Esophagus muscularis mucosa (tissue), 4 donors: ENCODE results near the gene HLCS. TPM values are rescaled to one million over a fixed set of nuclear protein-coding genes. Genes with fewer than 3 reads are reported as not detected.

ENCODE experiments used
- DNase-seq: peaks from one replicate; pipeline ENCODE4 v3.0.0-alpha.2; 2017; ENCODE audit errors: extremely low spot score
- H3K27ac ChIP-seq, 4 donors: fragments of 200-600 bp; sonication (generic); replicated peaks in 1 of 4; 1 replicate in 3 of 4; 2 replicates in 1 of 4; pipeline ENCODE4 v1.5.1; 2016 to 2019; ENCODE audit warnings: mild to moderate bottlenecking in 1 of 4
- H3K27me3 ChIP-seq, 4 donors: fragments of 200-600 bp; sonication (generic); one replicate each; pipeline versions ENCODE4 v1.5.1 to v1.6.0; 2016 to 2019
- H3K36me3 ChIP-seq, 4 donors: fragments of 200-600 bp; sonication (generic); one replicate each; pipeline ENCODE4 v1.5.1; 2016 to 2019
- H3K4me1 ChIP-seq, 4 donors: fragments of 200-600 bp; sonication (generic); one replicate each; pipeline ENCODE4 v1.5.1; 2016 to 2019
- H3K4me3 ChIP-seq, 4 donors: fragments of 200-600 bp; sonication (generic); 1 replicate in 2 of 4; 2 replicates in 2 of 4; pipeline ENCODE4 v1.5.1; 2016 to 2019; ENCODE audit warnings: mild to moderate bottlenecking in 4 of 4, moderate library complexity in 1 of 4
- H3K9me3 ChIP-seq, 4 donors: fragments of 200-600 bp; sonication (generic); 1 replicate in 3 of 4; 2 replicates in 1 of 4; pipeline ENCODE4 v1.5.1; 2016 to 2019
- CTCF ChIP-seq, 3 experiments: fragments of 200-600 bp in 2 of 3; fragments of 450-650 bp in 1 of 3; sonication (generic) in 2 of 3; IDR thresholded peaks; one replicate each; pipeline ENCODE4 v1.5.1; 2017 to 2019; ENCODE audit warnings: antibody characterized with exemption in 3 of 3, mild to moderate bottlenecking in 2 of 3, moderate library complexity in 1 of 3
- EP300 ChIP-seq: sonication (generic); formaldehyde crosslinking; IDR thresholded peaks from one replicate; pipeline ENCODE4 v1.6.1; 2017; ENCODE audit warnings: antibody characterized with exemption
- POLR2A ChIP-seq: fragments of 450-650 bp; IDR thresholded peaks from one replicate; pipeline ENCODE4 v1.6.1; 2017; ENCODE audit warnings: antibody characterized with exemption, moderate library complexity, mild to moderate bottlenecking, low read depth
- POLR2AphosphoS5 ChIP-seq, 2 donors: sonication (generic); formaldehyde crosslinking; IDR thresholded peaks; one replicate each; pipeline ENCODE4 v1.6.1; 2017; ENCODE audit warnings: antibody characterized with exemption in 2 of 2
- WGBS: methylation state at CpG from one replicate; pipeline ENCODE4 v1.1.5; 2018; 5-methylcytosine and 5-hydroxymethylcytosine counted together
- intact Hi-C: fragments of 100-400 bp; cut with DNase I; formaldehyde crosslinking; loops from one replicate; pipeline ENCODE4 v1.15.1; 2023
- total RNA-seq, 4 donors: library from RNA; depleted of rRNA; stranded (reverse); fragments of >200 nt; gene quantifications; one replicate each; pipeline versions ENCODE4 v1.1.0 to v1.2.1, GENCODE V29; 2016

HLCS gene
- total RNA-seq, 4 donors from 2014 or later, result 15.9 to 25.3 (median 22.0) TPM

- TF ChIP-seq EP300, result no peak
- peak; percentile 23 to 43 for TF ChIP-seq POLR2AphosphoS5 (IDR thresholded peaks at IDR 0.05)
- TF ChIP-seq CTCF (IDR thresholded peaks at IDR 0.05), result no peak
- TF ChIP-seq POLR2A, result no peak
- WGBS, result 63% methylated on average over 14 of the region's 14 CpGs
- peaks cover 3 to 30% (median 19%) of the 10 kb centered on the region in 4 donors for H3K4me1 ChIP-seq
- peaks cover 0 to 19% (median 3%) of the 10 kb centered on the region in 4 donors for H3K36me3 ChIP-seq
- no peak for DNase-seq
- intact Hi-C loops, result loop anchor here (5.0 kb wide), 1 partner anchor 177 kb away; no protein-coding TSS in a partner anchor
- no peaks in the 10 kb centered on the region for H3K9me3 ChIP-seq
- peak overlapping the region in 3 of 4 donors; percentile 31 to 37 (median 34) for H3K27ac ChIP-seq
- H3K4me3 ChIP-seq, result no peak overlapping the region
- H3K27me3 ChIP-seq, result peaks cover 0 to 29% (median 4%) of the 10 kb centered on the region in 4 donors
Measured at GRCh38 chr21:36749935-36750575, 216.4 kb downstream of the HLCS start.

- Histone ChIP-seq H3K36me3 (peaks cover 0 to 3% (median 0%) of the 10 kb centered on the region in 4 donors), H3K4me3 (peak overlapping the region; percentile 50 to 63 (median 54)), H3K27ac (no peak overlapping the region), H3K9me3 (no peaks in the 10 kb centered on the region), H3K27me3 (peaks cover 0 to 47% (median 4%) of the 10 kb centered on the region in 4 donors), H3K4me1 (peaks cover 9 to 39% (median 27%) of the 10 kb centered on the region in 4 donors)
- no peak for TF ChIP-seq EP300
- TF ChIP-seq POLR2AphosphoS5 (IDR thresholded peaks at IDR 0.05), result no peak
- peak in 2 of 3 experiments; percentile 23 to 26 for TF ChIP-seq CTCF (IDR thresholded peaks at IDR 0.05)
- TF ChIP-seq POLR2A, result no peak
- intact Hi-C loops, result loop anchor here (5.0 kb wide), 1 partner anchor 179 kb away; no protein-coding TSS in a partner anchor
- no peak for DNase-seq
- WGBS, result 13% methylated on average over 42 of the region's 80 CpGs
Measured at GRCh38 chr21:36747815-36748383, 218.6 kb downstream of the HLCS start.

- Histone ChIP-seq H3K4me1 (peaks cover 9 to 39% (median 27%) of the 10 kb centered on the region in 4 donors), H3K4me3 (peak overlapping the region; percentile 50 to 63 (median 54)), H3K36me3 (peaks cover 0 to 3% (median 0%) of the 10 kb centered on the region in 4 donors), H3K9me3 (no peaks in the 10 kb centered on the region), H3K27ac (no peak overlapping the region), H3K27me3 (peaks cover 0 to 53% (median 4%) of the 10 kb centered on the region in 4 donors)
- TF ChIP-seq CTCF (IDR thresholded peaks at IDR 0.05), result no peak
- no peak for TF ChIP-seq POLR2A
- TF ChIP-seq POLR2AphosphoS5 (IDR thresholded peaks at IDR 0.05), result no peak
- no peak for TF ChIP-seq EP300
- 44% methylated on average over 17 of the region's 62 CpGs for WGBS
- no peak for DNase-seq
- intact Hi-C loops, result loop anchor here (5.0 kb wide), 1 partner anchor 180 kb away; no protein-coding TSS in a partner anchor
Measured at GRCh38 chr21:36747041-36747814, 219.2 kb downstream of the HLCS start.

- no peaks in the 10 kb centered on the region for H3K9me3 ChIP-seq
- H3K27ac ChIP-seq, result no peak overlapping the region
- no peak for TF ChIP-seq POLR2AphosphoS5 (IDR thresholded peaks at IDR 0.05)
- no peak for TF ChIP-seq EP300
- TF ChIP-seq POLR2A, result no peak
- TF ChIP-seq CTCF (IDR thresholded peaks at IDR 0.05), result no peak
- intact Hi-C loops, result loop anchor here (5.0 kb wide), 1 partner anchor 182 kb away; no protein-coding TSS in a partner anchor
- DNase-seq, result no peak
- WGBS, result 93% methylated on average over 5 of the region's 5 CpGs
- peaks cover 9 to 34% (median 27%) of the 10 kb centered on the region in 4 donors for H3K4me1 ChIP-seq
- no peak overlapping the region for H3K4me3 ChIP-seq
- H3K27me3 ChIP-seq, result peaks cover 0 to 62% (median 4%) of the 10 kb centered on the region in 4 donors
- H3K36me3 ChIP-seq, result no peaks in the 10 kb centered on the region
Measured at GRCh38 chr21:36745459-36745858, 221.0 kb downstream of the HLCS start.
